ENCODE measurements around the gene JARID2.

Gene JARID2

GRCh38 chr6:15339081-15339480, 93.2 kb downstream of the JARID2 start:
- no peak for DNase-seq

DNA sequence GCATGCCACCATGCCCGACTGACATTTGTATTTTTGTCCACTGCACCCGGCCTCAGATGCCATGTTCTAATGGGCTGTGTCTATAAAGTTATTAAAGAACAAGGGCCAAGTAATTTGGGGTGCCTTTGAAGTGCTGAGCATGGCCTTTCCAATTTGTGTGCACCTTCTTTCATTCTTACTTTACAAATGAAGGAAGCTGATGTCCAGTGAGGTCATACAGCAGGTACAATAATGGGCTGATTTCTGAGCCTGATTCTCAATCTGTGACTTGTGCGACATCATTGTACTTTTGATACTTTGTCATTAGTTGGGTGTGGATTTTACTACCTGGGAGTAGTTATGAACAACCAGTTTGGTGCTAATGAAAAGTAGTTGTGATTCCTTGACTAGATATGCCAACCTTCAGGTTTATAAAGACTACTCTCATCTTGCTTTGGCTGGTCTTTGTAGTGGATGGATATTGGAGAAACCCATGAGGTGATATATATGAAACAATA, 94.3 kb downstream of the JARID2 start:
- DNase-seq: no peak

GRCh38 chr6:15340775-15341174, 94.9 kb downstream of the JARID2 start:
- no peak for DNase-seq

- no peak for DNase-seq
Measured at GRCh38 chr6:15341311-15342001, 95.6 kb downstream of the JARID2 start.

- no peak for DNase-seq
Measured at GRCh38 chr6:15342114-15342513, 96.2 kb downstream of the JARID2 start.

DNA sequence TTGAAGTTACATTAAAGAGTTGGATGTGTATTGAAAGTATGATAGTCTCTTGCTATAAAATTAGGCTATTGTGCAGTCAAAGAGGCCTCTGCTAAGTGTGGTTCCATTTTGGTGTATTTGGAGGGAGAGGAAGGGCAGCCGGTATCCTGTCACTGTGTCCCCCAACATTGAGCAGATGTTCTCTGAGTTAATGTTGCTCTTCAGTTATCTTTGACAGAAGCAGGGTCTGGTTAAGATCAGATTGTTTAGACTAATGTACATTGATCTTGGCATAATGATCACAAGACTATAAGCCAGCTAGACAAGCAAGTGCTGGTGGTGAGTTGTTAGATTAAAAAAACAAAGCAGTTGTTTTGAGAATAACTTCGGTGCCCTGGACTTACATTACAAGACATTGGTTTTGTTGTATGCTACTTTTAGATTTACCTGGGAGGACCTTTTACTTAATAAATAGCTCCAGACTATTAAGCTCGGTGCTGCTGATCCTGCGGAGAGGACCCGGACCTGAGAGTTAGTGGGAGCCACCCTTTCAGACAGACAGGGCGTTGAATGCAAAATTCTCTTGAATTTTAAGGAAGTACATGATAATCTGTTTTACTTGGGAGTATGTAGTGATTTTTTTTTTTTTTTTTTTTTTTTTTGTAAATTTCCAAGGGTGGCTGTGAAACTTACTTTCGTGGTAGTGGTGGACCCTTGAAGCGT, 97.8 kb downstream of the JARID2 start:
- DNase-seq: no peak

- DNase-seq: no peak
Measured at GRCh38 chr6:15344192-15344519, 98.3 kb downstream of the JARID2 start.

DNA sequence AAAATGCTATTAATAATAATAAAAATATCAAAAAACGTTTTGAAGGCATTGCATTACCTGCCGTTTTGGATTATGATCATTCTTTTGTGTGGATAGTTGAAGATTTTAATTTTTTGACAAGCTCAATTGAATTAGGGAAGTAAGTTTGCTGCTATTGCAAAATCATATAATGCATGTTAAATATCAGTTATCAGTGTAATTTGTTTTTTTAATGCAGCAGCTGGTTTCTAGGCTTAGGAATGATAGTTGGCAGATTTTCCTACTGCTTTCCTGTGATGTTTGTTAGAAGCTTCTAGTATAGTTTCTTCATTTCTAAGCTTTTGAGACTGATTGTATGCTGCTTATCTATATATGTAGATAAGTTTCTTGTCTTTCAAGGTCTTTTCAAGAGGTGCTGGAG, 99.0 kb downstream of the JARID2 start:
- no peak for DNase-seq

- DNase-seq: no peak
Measured at GRCh38 chr6:15346315-15346714, 100.4 kb downstream of the JARID2 start.

- DNase-seq: no peak
Measured at GRCh38 chr6:15348528-15348927, 102.7 kb downstream of the JARID2 start.

DNA sequence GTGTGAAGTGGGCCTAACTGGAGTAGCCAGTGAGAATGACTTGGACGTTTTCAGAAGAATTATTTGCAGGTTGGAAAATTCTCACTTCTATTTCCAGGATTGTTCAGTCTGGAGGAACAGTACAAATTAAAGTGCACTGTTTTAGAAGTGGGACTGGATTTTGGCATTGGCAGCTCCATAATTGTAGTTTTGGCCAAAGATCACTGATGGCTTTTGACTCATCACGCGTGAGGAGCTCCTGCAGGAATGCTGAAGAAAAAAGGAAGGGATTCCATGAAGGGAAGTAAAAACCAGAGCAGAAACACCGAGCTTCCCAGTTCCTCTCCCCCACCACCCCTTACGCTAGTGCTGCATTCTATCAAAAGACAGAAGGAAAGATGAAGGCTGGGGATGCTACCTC, 103.5 kb downstream of the JARID2 start:
- DNase-seq: no peak

- no peak for DNase-seq
Measured at GRCh38 chr6:15350386-15351083, 104.7 kb downstream of the JARID2 start.

DNA sequence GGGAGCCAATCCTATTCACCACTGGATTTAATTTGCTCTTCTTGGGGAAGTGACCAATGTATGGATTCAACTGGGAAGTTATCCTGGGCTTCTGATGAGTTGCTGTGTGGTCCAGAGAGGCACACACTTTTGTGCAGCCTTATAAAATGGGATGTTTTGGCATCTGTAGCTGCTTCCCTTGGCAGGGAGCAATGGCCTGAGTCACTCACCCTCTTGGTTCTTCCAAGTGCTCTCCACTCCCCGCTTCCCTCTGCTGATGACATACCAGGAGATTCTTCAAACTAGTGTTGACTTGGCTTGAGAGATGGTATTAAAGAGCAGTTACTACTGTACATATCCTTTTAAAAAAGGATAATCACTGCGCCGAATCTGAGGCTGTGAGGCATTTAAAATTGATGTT, 105.8 kb downstream of the JARID2 start:
- DNase-seq: no peak

DNA sequence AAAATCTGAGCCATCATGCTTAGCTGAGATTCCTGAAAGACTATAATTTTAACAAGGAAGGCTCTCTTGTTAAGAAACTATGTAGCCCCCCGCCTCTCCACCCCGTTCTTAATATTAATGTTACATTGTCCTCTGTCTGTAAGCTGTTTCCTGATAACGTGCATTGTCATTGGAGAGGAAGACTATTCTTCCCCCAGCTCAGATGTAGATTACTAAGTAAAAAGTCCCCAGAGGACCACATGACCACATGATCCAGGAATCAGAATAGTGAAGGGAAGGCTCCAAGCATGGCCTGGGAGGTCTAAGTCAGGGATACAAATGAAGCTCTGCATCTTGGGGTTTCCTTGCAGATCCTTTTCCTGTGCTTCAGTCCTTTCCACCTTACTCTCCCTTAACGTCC, 106.4 kb downstream of the JARID2 start:
- no peak for DNase-seq

DNA sequence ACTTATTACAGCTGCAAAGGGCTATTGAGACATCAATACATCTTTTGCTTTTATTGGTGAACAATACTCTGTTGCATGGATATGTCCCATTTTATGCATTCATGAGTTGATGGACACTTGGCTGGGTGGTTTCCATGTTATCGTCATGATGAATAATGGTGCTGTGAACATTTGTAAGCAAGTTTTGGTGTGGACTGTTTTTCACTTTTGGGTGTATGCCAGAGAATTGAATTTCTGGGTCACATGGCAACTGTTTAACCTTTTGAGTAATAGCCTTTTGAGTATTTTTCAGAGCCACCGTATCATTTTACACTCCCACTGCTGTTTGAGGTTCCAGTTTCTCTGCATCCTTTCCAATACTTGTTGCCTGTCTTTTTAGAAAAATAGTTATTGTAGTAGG, 107.0 kb downstream of the JARID2 start:
- no peak for DNase-seq

GRCh38 chr6:15355683-15356099, 109.8 kb downstream of the JARID2 start:
- no peak for DNase-seq

DNA sequence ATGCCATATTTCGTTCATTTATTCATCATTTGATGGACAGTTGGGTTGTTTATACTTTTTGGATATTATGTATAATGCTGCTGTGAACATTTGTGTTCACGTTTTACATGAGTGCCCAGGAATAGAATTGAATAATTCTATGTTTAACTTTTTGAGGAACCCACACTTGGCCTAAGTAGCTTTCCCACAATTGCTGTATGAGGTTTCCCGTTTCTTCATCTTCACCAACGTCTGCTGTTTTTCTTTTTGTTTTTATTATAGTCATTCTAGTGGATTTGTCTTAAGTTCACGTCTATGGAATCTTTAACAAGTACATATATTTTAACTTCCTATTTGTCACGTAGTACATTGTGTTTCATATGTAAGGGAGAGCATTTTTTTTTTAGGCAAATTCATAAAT, 110.3 kb downstream of the JARID2 start:
- DNase-seq: no peak

- DNase-seq: no peak
Measured at GRCh38 chr6:15356937-15357336, 111.1 kb downstream of the JARID2 start.

GRCh38 chr6:15357782-15358181, 111.9 kb downstream of the JARID2 start:
- no peak for DNase-seq

GRCh38 chr6:15358579-15359327, 112.9 kb downstream of the JARID2 start:
- DNase-seq: no peak

DNA sequence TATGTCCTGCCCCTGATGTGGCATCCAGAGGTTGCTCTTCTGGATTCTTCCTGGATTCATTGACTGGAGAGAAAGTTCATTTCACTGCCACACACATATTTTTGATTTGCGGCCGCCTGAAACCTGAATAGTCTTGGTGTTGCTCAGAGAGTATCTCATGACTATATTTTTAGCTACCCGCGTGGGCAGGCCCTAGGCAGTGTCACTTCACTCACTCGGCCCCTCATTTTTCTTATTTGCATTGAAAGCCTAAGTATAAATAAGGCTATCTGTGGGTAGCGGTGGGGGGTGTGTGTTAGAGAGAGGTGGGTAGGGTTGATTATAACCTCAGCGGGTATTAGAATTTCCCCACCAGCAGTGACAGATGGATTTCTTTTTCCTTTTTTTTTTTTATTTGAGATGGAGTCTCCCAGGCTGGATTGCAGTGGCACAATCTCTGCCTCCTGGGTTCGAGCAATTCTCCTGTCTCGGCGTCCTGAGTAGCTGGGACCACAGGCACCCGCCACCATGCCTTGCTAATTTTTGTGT, 113.5 kb downstream of the JARID2 start:
- no peak for DNase-seq

DNA sequence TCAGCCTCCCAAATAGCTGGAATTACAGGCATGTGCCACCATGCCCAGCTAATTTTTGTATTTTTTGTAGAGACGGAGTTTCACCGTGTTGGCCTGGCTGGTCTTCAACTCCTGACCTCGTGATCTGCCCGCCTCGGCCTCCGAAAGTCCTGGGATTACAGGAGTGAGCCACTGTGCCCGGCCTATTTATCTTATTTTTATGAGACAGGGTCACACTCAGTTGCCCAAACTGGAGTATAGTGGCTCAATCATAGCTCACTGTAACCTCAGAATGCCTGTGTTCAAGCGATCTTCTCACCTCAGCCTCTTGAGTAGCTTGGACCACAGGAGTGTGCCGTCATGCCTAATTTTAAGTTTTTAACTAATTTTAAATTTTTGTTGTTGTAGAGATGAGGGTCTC, 114.4 kb downstream of the JARID2 start:
- DNase-seq: no peak

DNA sequence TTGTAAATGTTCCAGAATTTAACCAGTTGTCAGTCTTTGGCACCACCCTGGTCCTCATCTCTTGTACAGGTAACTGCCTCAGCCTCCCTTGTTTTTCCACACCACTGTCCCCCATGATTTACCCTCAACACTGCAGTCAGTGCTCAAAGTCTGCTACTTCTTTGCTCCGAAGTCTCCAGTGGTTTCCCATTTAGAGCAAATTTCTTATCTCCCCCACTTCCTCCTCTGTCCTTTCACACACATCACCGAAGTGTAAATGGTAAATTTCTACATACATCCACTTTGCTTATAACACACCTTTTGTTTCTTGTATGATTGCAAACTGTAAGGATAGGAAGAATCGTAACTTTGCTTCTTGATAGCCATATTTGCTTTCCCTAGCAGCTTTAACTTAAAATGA, 115.3 kb downstream of the JARID2 start:
- no peak for DNase-seq
